Measurements from ENCODE around the gene XIRP2. TPM values are rescaled to one million over a fixed set of nuclear protein-coding genes. Genes with fewer than 3 reads are reported as not detected.

The XIRP2 gene
- total RNA-seq, 1 donor from 2014 or later: not detected

- Histone ChIP-seq H3K9ac (no peak overlapping the region), H3K27ac (no peak overlapping the region), H3K36me3 (no peaks in the 10 kb centered on the region), H3K79me2 (ENCODE audit: low read depth) (no peaks in the 10 kb centered on the region), H3K4me1 (no peaks in the 10 kb centered on the region), H4K20me1 (ENCODE audit: low read depth) (no peaks in the 10 kb centered on the region), H3F3A (ENCODE audit: low read depth) (no peaks in the 10 kb centered on the region), H2AFZ (replicated peaks) (no peak overlapping the region), H3K4me3 (no peak overlapping the region), H3K4me2 (no peak overlapping the region), H3K9me3 (ENCODE audit: low read depth) (no peaks in the 10 kb centered on the region), H3K27me3 (no peaks in the 10 kb centered on the region)
- no peaks in the 10 kb centered on the region for H3K36me3 Mint-ChIP-seq
- no peaks in the 10 kb centered on the region for H3K27me3 Mint-ChIP-seq (ENCODE audit: insufficient read depth, low read depth)
- peak; percentile 39 for TF ChIP-seq CTCF (IDR thresholded peaks at IDR 0.05)
- no peak for TF ChIP-seq EZH2 (IDR thresholded peaks at IDR 0.05)
- TF ChIP-seq EZH2phosphoT487 (IDR thresholded peaks at IDR 0.05): no peak
- no peak overlapping the region for H3K27ac Mint-ChIP-seq
- H3K4me3 Mint-ChIP-seq: no peak overlapping the region
- no peaks in the 10 kb centered on the region for H3K9me3 Mint-ChIP-seq
- no peak for DNase-seq (ENCODE audit: low spot score)
- H3K4me1 Mint-ChIP-seq: no peaks in the 10 kb centered on the region
Observed at GRCh38 chr2:167237478-167237877, 349.2 kb downstream of the XIRP2 start.

GRCh38 chr2:167240671-167241070, 352.4 kb downstream of the XIRP2 start:
- no peak overlapping the region for H3K4me3 Mint-ChIP-seq
- H3K36me3 Mint-ChIP-seq: no peaks in the 10 kb centered on the region
- no peaks in the 10 kb centered on the region for H3K4me1 Mint-ChIP-seq
- no peaks in the 10 kb centered on the region for H3K27me3 Mint-ChIP-seq (ENCODE audit: insufficient read depth, low read depth)
- Histone ChIP-seq H2AFZ (replicated peaks) (no peak overlapping the region), H3K9ac (no peak overlapping the region), H3K4me1 (no peaks in the 10 kb centered on the region), H3K27ac (no peak overlapping the region), H3K79me2 (ENCODE audit: low read depth) (no peaks in the 10 kb centered on the region), H4K20me1 (ENCODE audit: low read depth) (no peaks in the 10 kb centered on the region), H3K4me2 (no peak overlapping the region), H3K27me3 (no peaks in the 10 kb centered on the region), H3F3A (ENCODE audit: low read depth) (no peaks in the 10 kb centered on the region), H3K36me3 (no peaks in the 10 kb centered on the region), H3K9me3 (ENCODE audit: low read depth) (no peaks in the 10 kb centered on the region), H3K4me3 (no peak overlapping the region)
- no peak for DNase-seq (ENCODE audit: low spot score)
- no peaks in the 10 kb centered on the region for H3K9me3 Mint-ChIP-seq
- TF ChIP-seq EZH2phosphoT487 (IDR thresholded peaks at IDR 0.05): no peak
- no peak for TF ChIP-seq EZH2 (IDR thresholded peaks at IDR 0.05)
- no peak for TF ChIP-seq CTCF (IDR thresholded peaks at IDR 0.05)
- no peak overlapping the region for H3K27ac Mint-ChIP-seq

- no peaks in the 10 kb centered on the region for H3K27me3 Mint-ChIP-seq (ENCODE audit: insufficient read depth, low read depth)
- Histone ChIP-seq H3F3A (ENCODE audit: low read depth) (no peaks in the 10 kb centered on the region), H3K79me2 (ENCODE audit: low read depth) (no peaks in the 10 kb centered on the region), H3K36me3 (no peaks in the 10 kb centered on the region), H3K4me3 (no peak overlapping the region), H3K27ac (no peak overlapping the region), H4K20me1 (ENCODE audit: low read depth) (no peaks in the 10 kb centered on the region), H2AFZ (replicated peaks) (no peak overlapping the region), H3K4me2 (no peak overlapping the region), H3K9me3 (ENCODE audit: low read depth) (no peaks in the 10 kb centered on the region), H3K4me1 (no peaks in the 10 kb centered on the region), H3K9ac (no peak overlapping the region), H3K27me3 (no peaks in the 10 kb centered on the region)
- DNase-seq (ENCODE audit: low spot score): no peak
- no peak for TF ChIP-seq EZH2phosphoT487 (IDR thresholded peaks at IDR 0.05)
- TF ChIP-seq EZH2 (IDR thresholded peaks at IDR 0.05): no peak
- no peak for TF ChIP-seq CTCF (IDR thresholded peaks at IDR 0.05)
- H3K36me3 Mint-ChIP-seq: no peaks in the 10 kb centered on the region
- H3K9me3 Mint-ChIP-seq: no peaks in the 10 kb centered on the region
- no peak overlapping the region for H3K27ac Mint-ChIP-seq
- no peaks in the 10 kb centered on the region for H3K4me1 Mint-ChIP-seq
- H3K4me3 Mint-ChIP-seq: no peak overlapping the region
Observed at GRCh38 chr2:167249197-167249596, 360.9 kb downstream of the XIRP2 start.

Measured in neural progenitor cell (in vitro differentiated cells).